ENCODE results near the gene SGK1. TPM values are rescaled to one million over a fixed set of nuclear protein-coding genes. Genes with fewer than 3 reads are reported as not detected.

The SGK1 gene
- total and polyA plus RNA-seq, 5 donors = 21.7 to 55.3 (median 42.0) TPM

- no peaks in the 10 kb centered on the region for H3K4me1 ChIP-seq (ENCODE audit: control insufficient read depth, insufficient read depth, low read length)
- H3K4me3 ChIP-seq (ENCODE audit: low read length) = no peak overlapping the region
- intact Hi-C loops (cut with DNase I) = no loop called here
- no peak overlapping the region for H3K27ac ChIP-seq (ENCODE audit: low read length)
- WGBS = 57% methylated on average over 6 of the region's 6 CpGs
- ATAC-seq (no peak), DNase-seq (no peak)
- H3K27me3 ChIP-seq (ENCODE audit: control insufficient read depth, insufficient read depth) = no peaks in the 10 kb centered on the region
- no peaks in the 10 kb centered on the region for H3K9me3 ChIP-seq (ENCODE audit: control insufficient read depth, low read length)
Measured at GRCh38 chr6:134303891-134304290, 14.0 kb downstream of the SGK1 start.

GRCh38 chr6:134299236-134299635 is 18.7 kb downstream of the SGK1 start:
- intact Hi-C loops (cut with DNase I) = no loop called here
- peak; percentile 60 to 75 for ATAC-seq
- Histone ChIP-seq H3K4me1 (ENCODE audit: control insufficient read depth, insufficient read depth, low read length) (peaks cover 3% of the 10 kb centered on the region), H3K9me3 (ENCODE audit: control insufficient read depth, low read length) (no peaks in the 10 kb centered on the region), H3K4me3 (ENCODE audit: low read length) (no peak overlapping the region), H3K27ac (ENCODE audit: low read length) (no peak overlapping the region), H3K27me3 (ENCODE audit: control insufficient read depth, insufficient read depth) (no peaks in the 10 kb centered on the region)
- 48% methylated on average over 3 of the region's 3 CpGs for WGBS
- DNase-seq = no peak

GRCh38 chr6:134296762-134297161 is 21.1 kb downstream of the SGK1 start:
- no peaks in the 10 kb centered on the region for H3K9me3 ChIP-seq (ENCODE audit: control insufficient read depth, low read length)
- DNase-seq (no peak), ATAC-seq (no peak)
- intact Hi-C loops (cut with DNase I) = no loop called here
- H3K27me3 ChIP-seq (ENCODE audit: control insufficient read depth, insufficient read depth) = no peaks in the 10 kb centered on the region
- H3K4me1 ChIP-seq (ENCODE audit: control insufficient read depth, insufficient read depth, low read length) = peaks cover 3% of the 10 kb centered on the region
- WGBS = 89% methylated on average over 7 of the region's 7 CpGs
- no peak overlapping the region for H3K27ac ChIP-seq (ENCODE audit: low read length)
- H3K4me3 ChIP-seq (ENCODE audit: low read length) = no peak overlapping the region

GRCh38 chr6:134295953-134296553 is 21.9 kb downstream of the SGK1 start:
- WGBS = 25% methylated on average over 6 of the region's 6 CpGs
- peak in 1 of 3 donors; percentile 57 for DNase-seq

GRCh38 chr6:134293659-134294161 is 24.2 kb downstream of the SGK1 start:
- ATAC-seq = no peak
- Histone ChIP-seq H3K27me3 (ENCODE audit: control insufficient read depth, insufficient read depth) (no peaks in the 10 kb centered on the region), H3K27ac (ENCODE audit: low read length) (no peak overlapping the region), H3K4me3 (ENCODE audit: low read length) (no peak overlapping the region), H3K4me1 (ENCODE audit: control insufficient read depth, insufficient read depth, low read length) (peaks cover 3% of the 10 kb centered on the region), H3K9me3 (ENCODE audit: control insufficient read depth, low read length) (no peaks in the 10 kb centered on the region)
- 97% methylated on average over 3 of the region's 3 CpGs for WGBS
- no peak for DNase-seq
- intact Hi-C loops (cut with DNase I) = no loop called here

More at GRCh38 chr6:134295953-134296553, 21.9 kb downstream of the SGK1 start:
- H3K9me3 ChIP-seq (ENCODE audit: control insufficient read depth, low read length) = no peaks in the 10 kb centered on the region
- peak overlapping the region; percentile 54 for H3K27ac ChIP-seq (ENCODE audit: low read length)
- H3K4me1 ChIP-seq (ENCODE audit: control insufficient read depth, insufficient read depth, low read length) = peaks cover 3% of the 10 kb centered on the region
- no peak overlapping the region for H3K4me3 ChIP-seq (ENCODE audit: low read length)
- ATAC-seq = peak; percentile 90 to 92
- H3K27me3 ChIP-seq (ENCODE audit: control insufficient read depth, insufficient read depth) = no peaks in the 10 kb centered on the region
- intact Hi-C loops (cut with DNase I) = no loop called here

- intact Hi-C loops (cut with DNase I) = no loop called here
- DNase-seq = no peak
- Histone ChIP-seq H3K4me1 (ENCODE audit: control insufficient read depth, insufficient read depth, low read length) (peaks cover 3% of the 10 kb centered on the region), H3K27ac (ENCODE audit: low read length) (no peak overlapping the region), H3K9me3 (ENCODE audit: control insufficient read depth, low read length) (no peaks in the 10 kb centered on the region), H3K4me3 (ENCODE audit: low read length) (no peak overlapping the region), H3K27me3 (ENCODE audit: control insufficient read depth, insufficient read depth) (no peaks in the 10 kb centered on the region)
- ATAC-seq = no peak
- 97% methylated on average over 4 of the region's 4 CpGs for WGBS
Measured at GRCh38 chr6:134291156-134291555, 26.8 kb downstream of the SGK1 start.

GRCh38 chr6:134289204-134289575 is 28.7 kb downstream of the SGK1 start:
- ATAC-seq = no peak
- 92% methylated on average over 1 of the region's 1 CpG for WGBS
- intact Hi-C loops (cut with DNase I) = no loop called here
- Histone ChIP-seq H3K4me1 (ENCODE audit: control insufficient read depth, insufficient read depth, low read length) (no peaks in the 10 kb centered on the region), H3K27ac (ENCODE audit: low read length) (no peak overlapping the region), H3K27me3 (ENCODE audit: control insufficient read depth, insufficient read depth) (no peaks in the 10 kb centered on the region), H3K4me3 (ENCODE audit: low read length) (no peak overlapping the region), H3K9me3 (ENCODE audit: control insufficient read depth, low read length) (no peaks in the 10 kb centered on the region)
- no peak for DNase-seq

- 41% methylated on average over 3 of the region's 3 CpGs for WGBS
- Histone ChIP-seq H3K27ac (ENCODE audit: low read length) (no peak overlapping the region), H3K27me3 (ENCODE audit: control insufficient read depth, insufficient read depth) (no peaks in the 10 kb centered on the region), H3K9me3 (ENCODE audit: control insufficient read depth, low read length) (no peaks in the 10 kb centered on the region), H3K4me1 (ENCODE audit: control insufficient read depth, insufficient read depth, low read length) (no peaks in the 10 kb centered on the region), H3K4me3 (ENCODE audit: low read length) (no peak overlapping the region)
- ATAC-seq (peak in 1 of 2 donors; percentile 43), DNase-seq (no peak)
- intact Hi-C loops (cut with DNase I) = no loop called here
Measured at GRCh38 chr6:134288538-134289203, 29.2 kb downstream of the SGK1 start.

- Histone ChIP-seq H3K9me3 (ENCODE audit: control insufficient read depth, low read length) (no peaks in the 10 kb centered on the region), H3K27me3 (ENCODE audit: control insufficient read depth, insufficient read depth) (no peaks in the 10 kb centered on the region), H3K27ac (ENCODE audit: low read length) (no peak overlapping the region), H3K4me1 (ENCODE audit: control insufficient read depth, insufficient read depth, low read length) (no peaks in the 10 kb centered on the region), H3K4me3 (ENCODE audit: low read length) (no peak overlapping the region)
- 82% methylated on average over 2 of the region's 2 CpGs for WGBS
- DNase-seq (no peak), ATAC-seq (no peak)
- intact Hi-C loops (cut with DNase I) = no loop called here
Measured at GRCh38 chr6:134287859-134288537, 29.9 kb downstream of the SGK1 start.

- 90% methylated on average over 3 of the region's 3 CpGs for WGBS
- no peaks in the 10 kb centered on the region for H3K9me3 ChIP-seq (ENCODE audit: control insufficient read depth, low read length)
- no peak overlapping the region for H3K27ac ChIP-seq (ENCODE audit: low read length)
- DNase-seq (no peak), ATAC-seq (no peak)
- no peaks in the 10 kb centered on the region for H3K4me1 ChIP-seq (ENCODE audit: control insufficient read depth, insufficient read depth, low read length)
- intact Hi-C loops (cut with DNase I) = no loop called here
- no peak overlapping the region for H3K4me3 ChIP-seq (ENCODE audit: low read length)
- H3K27me3 ChIP-seq (ENCODE audit: control insufficient read depth, insufficient read depth) = no peaks in the 10 kb centered on the region
Measured at GRCh38 chr6:134282816-134283215, 35.1 kb downstream of the SGK1 start.

GRCh38 chr6:134281388-134281787 is 36.5 kb downstream of the SGK1 start:
- H3K4me3 ChIP-seq (ENCODE audit: low read length) = no peak overlapping the region

More at GRCh38 chr6:134281388-134281787, 36.5 kb downstream of the SGK1 start:
- no peak for ATAC-seq
- 92% methylated on average over 6 of the region's 6 CpGs for WGBS
- no peaks in the 10 kb centered on the region for H3K27me3 ChIP-seq (ENCODE audit: control insufficient read depth, insufficient read depth)
- no peak overlapping the region for H3K27ac ChIP-seq (ENCODE audit: low read length)
- no peaks in the 10 kb centered on the region for H3K4me1 ChIP-seq (ENCODE audit: control insufficient read depth, insufficient read depth, low read length)
- no peaks in the 10 kb centered on the region for H3K9me3 ChIP-seq (ENCODE audit: control insufficient read depth, low read length)
- intact Hi-C loops (cut with DNase I) = no loop called here
- DNase-seq = no peak
